HCT116 (cell line): Measurements from ENCODE around the gene OR10H4. TPM values are rescaled to one million over a fixed set of nuclear protein-coding genes. Genes with fewer than 3 reads are reported as not detected.

Source experiments
- ATAC-seq: fragments of 200-7000 bp; cut with Tn5 transposase; 2 replicates; pipeline ENCODE4 v1.9.1; 2020; ENCODE audit warnings: mild to moderate bottlenecking, moderate library complexity
- BruUV-seq: library from RNA; stranded (reverse); fragments of 400-500 nt; replicated peaks from 2 replicates; lab custom pipeline; 2021; lab: Mats Ljungman, UMichigan
- CTCF ChIA-PET: fragments of 300-600 bp; sonication (Branson Sonifier 250); formaldehyde crosslinking; loops from one replicate; lab custom pipeline; 2021; ENCODE audit warnings: antibody characterized with exemption; lab: Charles Lee
- POLR2A ChIA-PET: fragments of 300-600, 350-600 bp; sonication (Branson Sonifier 250); formaldehyde crosslinking; loops from one replicate; lab custom pipeline; 2021; ENCODE audit warnings: antibody characterized with exemption; lab: Charles Lee
- RAD21 ChIA-PET, 2 experiments: fragments of 300-600 bp; sonication (Branson Sonifier 250); formaldehyde crosslinking; loops; one replicate each; lab custom pipeline; 2023; ENCODE audit warnings: low total read pairs in 2 of 2; ENCODE audit not compliant: uncharacterized antibody in 2 of 2, unreplicated experiment in 2 of 2, low non-redundant PET in 1 of 2; lab: Charles Lee
- DNase-seq: peaks from one replicate; pipeline ENCODE4 v3.0.0-alpha.2; 2010; ENCODE audit warnings: low read depth, low spot score
- H2AFZ ChIP-seq: fragments of 200-600 bp; shearing (Covaris generic), sonication (generic); 2 replicates; pipeline ENCODE4 v1.6.1; 2017; ENCODE audit warnings: low read depth, mixed run types, mixed read lengths, antibody characterized with exemption, low read length; ENCODE audit not compliant: poor library complexity, severe bottlenecking
- H3K27ac ChIP-seq: 2 replicates; pipeline ENCODE4 v1.5.1; 2012; ENCODE audit warnings: low read depth, low read length
- H3K27me3 ChIP-seq: fragments of 200-600 bp; sonication (generic); 2 replicates; pipeline ENCODE4 v1.6.1; 2016; ENCODE audit warnings: mixed run types, low read length, mixed read lengths; ENCODE audit not compliant: insufficient read depth
- H3K36me3 ChIP-seq, 2 experiments: fragments of 200-500 bp in 1 of 2; fragments of 200-600 bp in 1 of 2; sonication (Bioruptor generic) in 1 of 2; sonication (generic) in 1 of 2; 2 replicates each; pipeline versions ENCODE4 v1.5.1 to v1.6.1; 2014 to 2016; ENCODE audit warnings: low read length in 2 of 2, inconsistent platforms in 1 of 2, mixed read lengths in 1 of 2, mixed run types in 1 of 2; ENCODE audit not compliant: insufficient read depth in 2 of 2, control insufficient read depth in 1 of 2
- H3K4me1 ChIP-seq, 2 experiments: fragments of 200-600 bp in 1 of 2; sonication (generic) in 1 of 2; 2 replicates each; pipeline versions ENCODE4 v1.5.1 to v1.6.1; 2012 to 2017; ENCODE audit warnings: low read length in 2 of 2, inconsistent platforms in 1 of 2, mild to moderate bottlenecking in 1 of 2, mixed read lengths in 1 of 2, mixed run types in 1 of 2, moderate library complexity in 1 of 2; ENCODE audit not compliant: insufficient read depth in 2 of 2, control insufficient read depth in 1 of 2
- H3K4me2 ChIP-seq: fragments of 200-600 bp; sonication (generic); 2 replicates; pipeline ENCODE4 v1.6.1; 2017; ENCODE audit warnings: mixed run types, low read length, mixed read lengths
- H3K4me3 ChIP-seq, 2 experiments: fragments of 200-600 bp in 1 of 2; sonication (generic) in 1 of 2; replicated peaks in 1 of 2; 2 replicates each; pipeline ENCODE4 v1.5.1; 2011 to 2016; ENCODE audit warnings: low read length in 2 of 2, control low read depth in 1 of 2, low read depth in 1 of 2, mild to moderate bottlenecking in 1 of 2, mixed read lengths in 1 of 2, mixed run types in 1 of 2
- H3K79me2 ChIP-seq: fragments of 200-600 bp; sonication (generic); 2 replicates; pipeline ENCODE4 v1.6.1; 2017; ENCODE audit warnings: mild to moderate bottlenecking, mixed run types, low read length, moderate library complexity, mixed read lengths; ENCODE audit not compliant: insufficient read depth
- H3K9ac ChIP-seq: fragments of 200-600 bp; sonication (generic); 2 replicates; pipeline ENCODE4 v1.6.1; 2016; ENCODE audit warnings: low read length, mixed read lengths
- H3K9me2 ChIP-seq: fragments of 200-600 bp; sonication (generic), shearing (Covaris generic); 2 replicates; pipeline ENCODE4 v1.6.1; 2017; ENCODE audit warnings: mixed run types, mild to moderate bottlenecking, moderate library complexity; ENCODE audit not compliant: insufficient read depth
- H3K9me3 ChIP-seq, 2 experiments: fragments of 200-500 bp in 1 of 2; fragments of 200-600 bp in 1 of 2; sonication (Bioruptor generic) in 1 of 2; sonication (generic) in 1 of 2; 2 replicates each; pipeline ENCODE4 v1.6.1; 2014 to 2017; ENCODE audit warnings: low read length in 2 of 2, mixed read lengths in 2 of 2, inconsistent platforms in 1 of 2, low read depth in 1 of 2, mild to moderate bottlenecking in 1 of 2, mixed run types in 1 of 2, moderate library complexity in 1 of 2; ENCODE audit not compliant: control insufficient read depth in 1 of 2, insufficient read depth in 1 of 2
- H4K20me1 ChIP-seq: fragments of 200-600 bp; sonication (generic), shearing (Covaris generic); 2 replicates; pipeline ENCODE4 v1.6.1; 2017; ENCODE audit warnings: mixed run types, mild to moderate bottlenecking, moderate library complexity; ENCODE audit not compliant: insufficient read depth
- CBX3 ChIP-seq: IDR thresholded peaks from 2 replicates; pipeline ENCODE4 v1.6.1; 2012; ENCODE audit warnings: low read depth
- CEBPB ChIP-seq: IDR thresholded peaks from 2 replicates; pipeline ENCODE4 v1.6.1; 2012; ENCODE audit warnings: low read depth
- ELF1 ChIP-seq: IDR thresholded peaks from 2 replicates; pipeline ENCODE4 v1.6.1; 2012; ENCODE audit warnings: low read depth, borderline replicate concordance
- EZH2 ChIP-seq: fragments of 200-600 bp; sonication (generic); IDR thresholded peaks from 2 replicates; pipeline ENCODE4 v1.6.1; 2017; ENCODE audit warnings: antibody characterized with exemption, mixed run types
- EZH2phosphoT487 ChIP-seq: fragments of 200-600 bp; IDR thresholded peaks from 2 replicates; pipeline ENCODE4 v1.6.1; 2018; ENCODE audit warnings: antibody characterized with exemption, borderline replicate concordance
- FOSL1 ChIP-seq: IDR thresholded peaks from 2 replicates; pipeline ENCODE4 v1.6.1; 2012; ENCODE audit warnings: low read depth
- JUND ChIP-seq: IDR thresholded peaks from 2 replicates; pipeline ENCODE4 v1.6.1; 2012
- MAX ChIP-seq: IDR thresholded peaks from 2 replicates; pipeline ENCODE4 v1.6.1; 2012
- RAD21 ChIP-seq: IDR thresholded peaks from 2 replicates; pipeline ENCODE4 v1.6.1; 2012; ENCODE audit warnings: low read depth, mild to moderate bottlenecking
- SIN3A ChIP-seq: IDR thresholded peaks from 2 replicates; pipeline ENCODE4 v1.6.1; 2012; ENCODE audit warnings: low read depth
- SRF ChIP-seq: IDR thresholded peaks from 2 replicates; pipeline ENCODE4 v1.6.1; 2012; ENCODE audit warnings: low read depth
- TCF7L2 ChIP-seq: IDR thresholded peaks from 2 replicates; pipeline ENCODE4 v1.7.0; 2011; ENCODE audit warnings: borderline replicate concordance, inconsistent platforms; ENCODE audit not compliant: insufficient read depth, insufficient read length; ENCODE audit errors: extremely low read depth
- YY1 ChIP-seq: IDR thresholded peaks from 2 replicates; pipeline ENCODE4 v1.6.1; 2011; ENCODE audit warnings: low read length, low read depth, moderate library complexity, mild to moderate bottlenecking; ENCODE audit not compliant: insufficient replicate concordance; ENCODE audit errors: extremely low read depth
- ZFX ChIP-seq: fragments of 450-650 bp; IDR thresholded peaks from 2 replicates; pipeline ENCODE4 v1.6.1; 2017
- ZNF274 ChIP-seq: fragments of 200-500 bp; sonication (Bioruptor generic); IDR thresholded peaks from 2 replicates; pipeline ENCODE4 v1.6.1; 2014; ENCODE audit warnings: mild to moderate bottlenecking, low read depth, low read length, inconsistent platforms
- intact Hi-C: fragments of 100-400 bp; cut with micrococcal nuclease; formaldehyde crosslinking; loops from 2 replicates; pipeline ENCODE4 v1.10.0; 2022
- total RNA-seq: library from RNA; stranded (reverse); gene quantifications from one replicate; pipeline ENCODE4 v1.2.1, GENCODE V29; 2021; ENCODE audit not compliant: unreplicated experiment
- TF ChIP-seq, protein P1 (sequence below): IDR thresholded peaks from 2 replicates; pipeline ENCODE4 v1.6.1; 2011; ENCODE audit warnings: mild to moderate bottlenecking, low read length, moderate library complexity; ENCODE audit not compliant: insufficient replicate concordance; ENCODE audit errors: extremely low read depth
- TF ChIP-seq, protein P2 (sequence below): IDR thresholded peaks from 2 replicates; pipeline ENCODE4 v1.6.1; 2012; ENCODE audit warnings: low read depth

The OR10H4 gene
- total RNA-seq, 1 experiment from 2014 or later, result not detected

- H3K9me2 ChIP-seq, result no peaks in the 10 kb centered on the region
- H2AFZ ChIP-seq, result no peak overlapping the region
- no TSS peak for BruUV-seq
- H3K27me3 ChIP-seq, result no peaks in the 10 kb centered on the region
- no peak for DNase-seq
- H3K4me2 ChIP-seq, result no peak overlapping the region
- H3K9me3 ChIP-seq, result no peaks in the 10 kb centered on the region
- no peak overlapping the region for H3K9ac ChIP-seq
- H3K79me2 ChIP-seq, result peaks cover 4% of the 10 kb centered on the region; the same call in 1 of the 2 replicates
- H3K27ac ChIP-seq, result no peak overlapping the region
- ChIA-PET POLR2A (no interaction called here), RAD21 (no interaction called here), CTCF (no interaction called here)
- H3K4me1 ChIP-seq, result no peaks in the 10 kb centered on the region
- H3K4me3 ChIP-seq, result no peak overlapping the region
- intact Hi-C loops, result no loop called here
- TF ChIP-seq TCF7L2 (no peak), MAX (no peak), ZNF274 (no peak), CEBPB (no peak), FOSL1 (no peak), SRF (no peak), RAD21 (no peak), CBX3 (no peak), ZFX (no peak), ELF1 (no peak), JUND (no peak), YY1 (no peak), SIN3A (no peak), EZH2phosphoT487 (no peak), EZH2 (no peak)
- TF ChIP-seq, protein P1, sequence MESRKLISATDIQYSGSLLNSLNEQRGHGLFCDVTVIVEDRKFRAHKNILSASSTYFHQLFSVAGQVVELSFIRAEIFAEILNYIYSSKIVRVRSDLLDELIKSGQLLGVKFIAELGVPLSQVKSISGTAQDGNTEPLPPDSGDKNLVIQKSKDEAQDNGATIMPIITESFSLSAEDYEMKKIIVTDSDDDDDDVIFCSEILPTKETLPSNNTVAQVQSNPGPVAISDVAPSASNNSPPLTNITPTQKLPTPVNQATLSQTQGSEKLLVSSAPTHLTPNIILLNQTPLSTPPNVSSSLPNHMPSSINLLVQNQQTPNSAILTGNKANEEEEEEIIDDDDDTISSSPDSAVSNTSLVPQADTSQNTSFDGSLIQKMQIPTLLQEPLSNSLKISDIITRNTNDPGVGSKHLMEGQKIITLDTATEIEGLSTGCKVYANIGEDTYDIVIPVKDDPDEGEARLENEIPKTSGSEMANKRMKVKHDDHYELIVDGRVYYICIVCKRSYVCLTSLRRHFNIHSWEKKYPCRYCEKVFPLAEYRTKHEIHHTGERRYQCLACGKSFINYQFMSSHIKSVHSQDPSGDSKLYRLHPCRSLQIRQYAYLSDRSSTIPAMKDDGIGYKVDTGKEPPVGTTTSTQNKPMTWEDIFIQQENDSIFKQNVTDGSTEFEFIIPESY, result no peak
- TF ChIP-seq, protein P2, sequence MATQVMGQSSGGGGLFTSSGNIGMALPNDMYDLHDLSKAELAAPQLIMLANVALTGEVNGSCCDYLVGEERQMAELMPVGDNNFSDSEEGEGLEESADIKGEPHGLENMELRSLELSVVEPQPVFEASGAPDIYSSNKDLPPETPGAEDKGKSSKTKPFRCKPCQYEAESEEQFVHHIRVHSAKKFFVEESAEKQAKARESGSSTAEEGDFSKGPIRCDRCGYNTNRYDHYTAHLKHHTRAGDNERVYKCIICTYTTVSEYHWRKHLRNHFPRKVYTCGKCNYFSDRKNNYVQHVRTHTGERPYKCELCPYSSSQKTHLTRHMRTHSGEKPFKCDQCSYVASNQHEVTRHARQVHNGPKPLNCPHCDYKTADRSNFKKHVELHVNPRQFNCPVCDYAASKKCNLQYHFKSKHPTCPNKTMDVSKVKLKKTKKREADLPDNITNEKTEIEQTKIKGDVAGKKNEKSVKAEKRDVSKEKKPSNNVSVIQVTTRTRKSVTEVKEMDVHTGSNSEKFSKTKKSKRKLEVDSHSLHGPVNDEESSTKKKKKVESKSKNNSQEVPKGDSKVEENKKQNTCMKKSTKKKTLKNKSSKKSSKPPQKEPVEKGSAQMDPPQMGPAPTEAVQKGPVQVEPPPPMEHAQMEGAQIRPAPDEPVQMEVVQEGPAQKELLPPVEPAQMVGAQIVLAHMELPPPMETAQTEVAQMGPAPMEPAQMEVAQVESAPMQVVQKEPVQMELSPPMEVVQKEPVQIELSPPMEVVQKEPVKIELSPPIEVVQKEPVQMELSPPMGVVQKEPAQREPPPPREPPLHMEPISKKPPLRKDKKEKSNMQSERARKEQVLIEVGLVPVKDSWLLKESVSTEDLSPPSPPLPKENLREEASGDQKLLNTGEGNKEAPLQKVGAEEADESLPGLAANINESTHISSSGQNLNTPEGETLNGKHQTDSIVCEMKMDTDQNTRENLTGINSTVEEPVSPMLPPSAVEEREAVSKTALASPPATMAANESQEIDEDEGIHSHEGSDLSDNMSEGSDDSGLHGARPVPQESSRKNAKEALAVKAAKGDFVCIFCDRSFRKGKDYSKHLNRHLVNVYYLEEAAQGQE, result no peak
- ATAC-seq, result no peak
- peaks cover 0 to 21% of the 10 kb centered on the region in 2 experiments; a peak in 2 of 4 replicates for H3K36me3 ChIP-seq
- no peaks in the 10 kb centered on the region for H4K20me1 ChIP-seq
These were observed 25.1 kb upstream of the OR10H4 start for GRCh38 chr19:15923702-15924101.
